T-cell (primary cell): ENCODE results near the gene IFT88. TPM values are rescaled to one million over a fixed set of nuclear protein-coding genes. Genes with fewer than 3 reads are reported as not detected.
"Not testable (repeated sequence)": the region's sequence is repeated elsewhere in the genome, so short reads cannot be mapped to it uniquely, and the experiment has no call there.

ENCODE experiments used
- ATAC-seq, 4 experiments: fragments of 200-7000 bp in 3 of 4; fragments of 150-1000 bp in 1 of 4; cut with Tn5 transposase; replicated peaks in 1 of 4; 1 replicate in 3 of 4; 2 replicates in 1 of 4; pipeline ENCODE4 v1.10.0; 2021; ENCODE audit warnings: moderate library complexity in 3 of 4, mild to moderate bottlenecking in 2 of 4, moderate number of reproducible peaks in 1 of 4
- CTCF ChIA-PET, 2 donors: fragments of 300-600 bp; sonication (Branson Sonifier 250); formaldehyde crosslinking; loops; one replicate each; lab custom pipeline; 2022; ENCODE audit warnings: antibody characterized with exemption in 2 of 2; lab: Charles Lee
- POLR2A ChIA-PET, 2 donors: fragments of 300-600 bp; sonication (Branson Sonifier 250); formaldehyde crosslinking; loops; one replicate each; lab custom pipeline; 2022; ENCODE audit warnings: antibody characterized with exemption in 2 of 2; lab: Charles Lee
- DNase-seq, 35 experiments: peaks; one replicate each; pipeline versions ENCODE4 v3.0.0 to v3.0.0-alpha.2; 2013 to 2023
- H3K27ac ChIP-seq: one replicate; pipeline ENCODE4 v1.5.1; 2013; ENCODE audit warnings: low read length
- H3K27me3 ChIP-seq, 2 experiments: replicated peaks in 1 of 2; 1 replicate in 1 of 2; 2 replicates in 1 of 2; pipeline versions ENCODE4 v1.6.1 to v1.7.0; 2013; ENCODE audit warnings: low read length in 1 of 2, mixed read lengths in 1 of 2; ENCODE audit not compliant: control insufficient read depth in 2 of 2, insufficient read depth in 2 of 2; ENCODE audit errors: extremely low read depth in 1 of 2
- H3K36me3 ChIP-seq, 2 donors: 1 replicate in 1 of 2; 2 replicates in 1 of 2; pipeline versions ENCODE4 v1.6.1 to v1.7.0; 2013; ENCODE audit warnings: low read length in 1 of 2; ENCODE audit not compliant: control insufficient read depth in 2 of 2, insufficient read depth in 1 of 2; ENCODE audit errors: extremely low read depth in 1 of 2
- H3K4me1 ChIP-seq, 2 experiments: 1 replicate in 1 of 2; 2 replicates in 1 of 2; pipeline versions ENCODE4 v1.6.1 to v1.7.0; 2013; ENCODE audit warnings: low read length in 2 of 2, mixed read lengths in 1 of 2; ENCODE audit not compliant: insufficient read depth in 2 of 2, control insufficient read depth in 1 of 2; ENCODE audit errors: extremely low read depth in 1 of 2
- H3K4me3 ChIP-seq, 2 donors: 1 replicate in 1 of 2; 2 replicates in 1 of 2; pipeline versions ENCODE4 v1.5.1 to v1.7.0; 2013; ENCODE audit warnings: mild to moderate bottlenecking in 2 of 2, low read length in 1 of 2, moderate library complexity in 1 of 2; ENCODE audit not compliant: control insufficient read depth in 1 of 2; ENCODE audit errors: extremely low read depth in 1 of 2
- H3K9me3 ChIP-seq: 2 replicates; pipeline ENCODE4 v1.7.0; 2013
- H3K27ac Mint-ChIP-seq, 2 donors: one replicate each; pipeline ENCODE4 v1.8.0; 2020 to 2021; ENCODE audit warnings: mild to moderate bottlenecking in 2 of 2, mixed read lengths in 2 of 2
- H3K27me3 Mint-ChIP-seq, 2 donors: one replicate each; pipeline ENCODE4 v1.8.0; 2021 to 2022; ENCODE audit warnings: mixed read lengths in 2 of 2
- H3K36me3 Mint-ChIP-seq: one replicate; pipeline ENCODE4 v1.8.0; 2021; ENCODE audit warnings: mixed read lengths
- H3K4me1 Mint-ChIP-seq, 3 donors: one replicate each; pipeline ENCODE4 v1.8.0; 2020 to 2022; ENCODE audit warnings: mixed read lengths in 3 of 3, mild to moderate bottlenecking in 1 of 3
- H3K4me3 Mint-ChIP-seq, 3 donors: one replicate each; pipeline ENCODE4 v1.8.0; 2020 to 2022; ENCODE audit warnings: mild to moderate bottlenecking in 3 of 3, mixed read lengths in 3 of 3, moderate library complexity in 3 of 3
- H3K9me3 Mint-ChIP-seq, 3 donors: one replicate each; pipeline ENCODE4 v1.8.0; 2020 to 2022; ENCODE audit warnings: mixed read lengths in 3 of 3
- WGBS: methylation state at CpG from one replicate; pipeline ENCODE4 v1.1.5; 2013; ENCODE audit warnings: missing lambda C conversion rate; ENCODE audit not compliant: insufficient coverage; 5-methylcytosine and 5-hydroxymethylcytosine counted together
- total RNA-seq, 35 experiments: library from RNA in 6 of 35; stranded (reverse) in 6 of 35; fragments of 120-200 nt in 1 of 35; gene quantifications; one replicate each; pipeline versions ENCODE4 v1.2.1 to v1.2.4 and lab custom pipeline; 2013 to 2026

Gene IFT88
- total RNA-seq, 5 donors from 2014 or later (not counting 1 experiment from before 2014, with no cell fraction given), result 7.6 to 9.8 (median 8.6) TPM

DNA sequence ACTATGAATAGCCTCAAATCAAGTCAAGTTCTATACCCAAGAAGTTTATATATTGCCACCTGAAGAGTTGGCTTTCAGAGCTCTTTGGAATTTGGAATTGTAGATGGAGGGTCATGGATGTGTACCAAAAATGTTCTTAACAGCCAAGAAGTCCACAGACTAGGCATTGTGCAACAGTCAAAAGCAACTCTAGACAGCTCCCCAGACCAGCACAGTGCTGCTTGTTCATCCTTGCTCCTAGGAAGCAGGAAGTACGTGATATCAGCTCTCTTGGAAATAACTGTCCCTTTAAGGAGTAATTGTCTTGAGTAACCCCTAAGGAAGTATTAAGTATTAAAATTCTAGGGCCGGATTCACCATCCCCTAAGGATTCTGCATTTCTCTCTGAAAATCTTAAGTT lies 105.8 kb downstream of the IFT88 start:
- H3K4me3 Mint-ChIP-seq, result no peak overlapping the region
- no peak for DNase-seq
- Histone ChIP-seq H3K4me1 (peaks cover 0 to 12% of the 10 kb centered on the region in 2 experiments), H3K4me3 (no peak overlapping the region), H3K27ac (no peak overlapping the region), H3K9me3 (no peaks in the 10 kb centered on the region), H3K36me3 (peaks cover 0 to 9% of the 10 kb centered on the region in 2 donors), H3K27me3 (no peaks in the 10 kb centered on the region)
- peaks cover 0 to 1% (median 0%) of the 10 kb centered on the region in 3 donors for H3K4me1 Mint-ChIP-seq
- CTCF ChIA-PET, result no interaction called here
- H3K27ac Mint-ChIP-seq, result no peak overlapping the region
- H3K36me3 Mint-ChIP-seq, result peaks cover 40% of the 10 kb centered on the region
- no CpG with 5 or more reads among the region's 2 CpGs for WGBS
- POLR2A ChIA-PET, result no interaction called here
- no peak for ATAC-seq
- H3K9me3 Mint-ChIP-seq, result no peaks in the 10 kb centered on the region
- no peaks in the 10 kb centered on the region for H3K27me3 Mint-ChIP-seq

DNA sequence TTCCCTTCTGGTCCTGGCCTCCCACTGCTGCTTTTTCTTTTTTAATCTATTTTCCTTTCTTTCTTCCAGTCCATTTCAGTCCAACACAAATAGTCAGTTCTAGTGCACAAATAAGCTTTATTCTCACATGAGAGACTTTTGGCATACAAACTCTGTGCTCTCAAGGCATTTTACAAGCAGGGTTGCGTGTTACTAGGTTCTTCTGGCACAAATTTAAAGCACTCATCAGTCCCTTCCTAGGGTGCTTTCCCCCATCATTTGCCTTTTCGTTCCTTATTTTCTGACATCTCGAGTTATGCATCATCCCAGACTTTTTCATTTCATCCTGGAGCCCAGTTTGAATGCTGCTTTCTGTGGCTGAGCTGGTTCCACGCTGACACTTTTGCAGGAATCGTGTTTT lies 106.8 kb downstream of the IFT88 start:
- no peak overlapping the region for H3K4me3 ChIP-seq
- H3K27ac ChIP-seq, result no peak overlapping the region
- ATAC-seq (no peak), DNase-seq (no peak)
- H3K27me3 ChIP-seq, result no peaks in the 10 kb centered on the region
- no peaks in the 10 kb centered on the region for H3K9me3 ChIP-seq
- peaks cover 0 to 1% (median 0%) of the 10 kb centered on the region in 3 donors for H3K4me1 Mint-ChIP-seq
- H3K9me3 Mint-ChIP-seq, result no peaks in the 10 kb centered on the region
- peaks cover 40% of the 10 kb centered on the region for H3K36me3 Mint-ChIP-seq
- no peak overlapping the region for H3K4me3 Mint-ChIP-seq
- no peak overlapping the region for H3K27ac Mint-ChIP-seq
- ChIA-PET POLR2A (no interaction called here), CTCF (interaction anchor here (0.6 to 0.9 kb wide), 2 partner anchors 181 to 495 kb away, joined by 4 to 5 read pairs; no protein-coding TSS in a partner anchor)
- no peaks in the 10 kb centered on the region for H3K27me3 Mint-ChIP-seq
- H3K36me3 ChIP-seq, result peaks cover 0 to 9% of the 10 kb centered on the region in 2 donors
- 94% methylated on average over 5 of the region's 5 CpGs for WGBS
- H3K4me1 ChIP-seq, result peaks cover 0 to 5% of the 10 kb centered on the region in 2 experiments

DNA sequence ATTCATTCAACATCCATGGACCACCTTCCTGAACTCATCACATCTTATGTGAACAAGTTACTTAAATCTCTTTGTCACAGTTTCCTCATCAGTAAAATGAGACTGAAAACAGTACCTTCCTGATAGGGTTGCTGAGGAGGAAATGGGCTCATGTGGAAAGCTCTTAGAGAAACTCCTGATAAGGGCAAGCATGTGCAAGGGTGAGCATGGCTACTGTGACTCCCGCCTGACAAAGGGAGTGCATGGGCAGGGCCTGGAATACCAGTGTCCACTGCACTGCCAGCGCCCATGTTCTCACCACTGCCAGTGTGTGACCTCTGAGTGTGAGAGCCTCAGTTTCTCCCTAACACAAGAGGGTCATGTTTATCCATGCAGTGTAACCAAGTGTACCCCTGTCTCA lies 109.3 kb downstream of the IFT88 start:
- CTCF ChIA-PET, result no interaction called here
- peaks cover 51% of the 10 kb centered on the region for H3K36me3 Mint-ChIP-seq
- ATAC-seq, result no peak

DNA sequence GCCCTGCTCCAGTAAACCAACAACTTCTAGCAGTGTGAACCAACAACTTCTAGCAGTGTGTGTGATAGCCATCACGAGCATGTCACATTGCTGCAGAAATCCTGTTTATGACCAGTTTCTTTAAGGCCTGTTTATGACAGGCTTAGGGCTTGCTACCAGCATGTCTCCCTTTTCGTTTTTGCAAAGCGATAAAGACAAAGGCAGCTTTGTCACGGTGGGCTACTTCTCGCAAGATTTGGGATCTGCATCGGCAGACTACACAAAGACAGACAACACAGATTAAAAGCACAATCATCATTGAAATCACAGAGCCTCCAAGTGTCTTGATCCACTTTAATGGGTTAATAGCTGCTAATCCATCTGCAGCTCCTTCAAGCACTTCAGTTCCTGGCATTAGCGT lies 111.6 kb downstream of the IFT88 start:
- H3K9me3 Mint-ChIP-seq, H3K4me3 Mint-ChIP-seq, ATAC-seq, H3K27me3 Mint-ChIP-seq, H3K36me3 ChIP-seq, H3K9me3 ChIP-seq, CTCF ChIA-PET, H3K27me3 ChIP-seq, POLR2A ChIA-PET, H3K4me3 ChIP-seq, H3K4me1 Mint-ChIP-seq, H3K27ac ChIP-seq, DNase-seq, H3K4me1 ChIP-seq, H3K27ac Mint-ChIP-seq: not testable (repeated sequence)
- H3K36me3 Mint-ChIP-seq, result peaks cover 40% of the 10 kb centered on the region
- WGBS, result 94% methylated on average over 6 of the region's 7 CpGs

More for the DNA sequence above, 109.3 kb downstream of the IFT88 start:
- no peaks in the 10 kb centered on the region for H3K27me3 ChIP-seq
- H3K4me1 ChIP-seq, result no peaks in the 10 kb centered on the region
- no peak for DNase-seq
- 90% methylated on average over 2 of the region's 2 CpGs for WGBS
- no peaks in the 10 kb centered on the region for H3K4me1 Mint-ChIP-seq
- H3K9me3 Mint-ChIP-seq, result no peaks in the 10 kb centered on the region
- no peak overlapping the region for H3K4me3 Mint-ChIP-seq
- POLR2A ChIA-PET, result interaction anchor here in 1 of 2 donors (0.5 to 0.6 kb wide), 2 partner anchors 34 to 838 kb away, joined by 3 read pairs; no protein-coding TSS in a partner anchor
- no peak overlapping the region for H3K27ac ChIP-seq
- H3K36me3 ChIP-seq, result peaks cover 0 to 9% of the 10 kb centered on the region in 2 donors
- no peaks in the 10 kb centered on the region for H3K9me3 ChIP-seq
- no peaks in the 10 kb centered on the region for H3K27me3 Mint-ChIP-seq
- H3K27ac Mint-ChIP-seq, result no peak overlapping the region
- H3K4me3 ChIP-seq, result no peak overlapping the region

DNA sequence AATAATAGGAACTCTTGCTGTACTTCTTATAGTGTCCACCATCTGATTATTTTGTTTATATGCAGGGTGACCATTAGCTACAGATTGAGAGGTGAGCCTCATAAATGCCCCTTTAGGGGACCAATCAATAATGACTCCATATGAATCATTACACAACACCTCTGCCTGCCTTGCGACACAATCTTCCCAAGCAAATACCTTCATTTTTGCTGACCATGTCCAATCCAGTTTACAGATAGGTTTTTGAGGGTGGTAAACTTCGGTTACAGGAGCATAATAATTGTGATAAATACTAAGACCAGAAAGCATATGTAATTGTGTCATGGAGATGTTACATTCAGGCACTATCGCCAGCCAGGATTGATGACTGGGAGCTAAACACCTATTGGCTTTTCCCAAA lies 112.9 kb downstream of the IFT88 start:
- Histone ChIP-seq H3K4me3 (no peak overlapping the region), H3K36me3 (peaks cover 0 to 2% of the 10 kb centered on the region in 2 donors), H3K4me1 (no peaks in the 10 kb centered on the region), H3K9me3 (no peaks in the 10 kb centered on the region), H3K27ac (no peak overlapping the region), H3K27me3 (no peaks in the 10 kb centered on the region)
- Mint-ChIP-seq H3K27ac (no peak overlapping the region), H3K36me3 (peaks cover 36% of the 10 kb centered on the region), H3K27me3 (no peaks in the 10 kb centered on the region), H3K9me3 (no peaks in the 10 kb centered on the region), H3K4me3 (no peak overlapping the region), H3K4me1 (no peaks in the 10 kb centered on the region)
- POLR2A ChIA-PET, result interaction anchor here in 1 of 2 donors (0.5 kb wide), 1 partner anchor 30 kb away, joined by 3 read pairs; no protein-coding TSS in a partner anchor
- ATAC-seq (no peak), DNase-seq (no peak)
- WGBS, result no CpG with 5 or more reads among the region's 3 CpGs
- CTCF ChIA-PET, result no interaction called here

DNA sequence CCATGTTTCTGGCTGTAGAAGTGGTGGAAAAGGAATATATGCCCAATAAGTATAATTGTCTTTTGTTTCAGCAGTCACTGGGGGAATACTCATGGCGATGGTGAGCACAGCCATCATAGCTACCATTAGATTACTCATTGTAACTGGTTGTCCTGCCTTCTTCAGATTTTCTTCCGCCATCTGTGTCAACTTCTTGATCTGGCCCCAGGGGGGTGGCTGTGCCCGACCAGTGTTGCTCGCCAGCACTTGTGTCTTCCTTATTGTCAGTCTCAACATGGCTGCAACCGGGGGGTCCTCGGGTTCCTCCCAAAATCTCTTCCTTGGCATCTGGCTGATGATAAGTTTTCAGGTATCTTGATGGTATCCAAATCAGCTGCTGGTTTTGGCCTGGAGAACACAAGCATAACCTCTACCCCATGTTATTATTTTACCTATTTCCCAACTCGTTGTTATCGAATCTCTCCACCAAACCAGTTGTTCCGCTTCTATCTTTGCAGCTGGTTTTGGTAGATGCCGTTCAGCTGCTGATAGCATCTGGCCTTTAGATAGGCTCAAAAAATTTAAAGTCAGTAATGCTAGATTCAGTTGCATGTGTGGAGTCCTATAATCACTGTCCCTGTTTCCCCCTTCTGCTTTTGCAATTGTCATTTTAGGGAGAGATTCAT lies 113.6 kb downstream of the IFT88 start:
- Mint-ChIP-seq H3K27ac (no peak overlapping the region), H3K36me3 (peaks cover 31% of the 10 kb centered on the region), H3K4me3 (no peak overlapping the region), H3K4me1 (no peaks in the 10 kb centered on the region), H3K27me3 (no peaks in the 10 kb centered on the region), H3K9me3 (no peaks in the 10 kb centered on the region)
- ChIA-PET CTCF (interaction anchor here in 1 of 2 donors (0.6 kb wide), 1 partner anchor 98 kb away, joined by 3 read pairs; no protein-coding TSS in a partner anchor), POLR2A (no interaction called here)
- H3K4me1 ChIP-seq, result no peaks in the 10 kb centered on the region
- no peak overlapping the region for H3K4me3 ChIP-seq
- 93% methylated on average over 4 of the region's 10 CpGs for WGBS
- DNase-seq, result no peak
- no peak overlapping the region for H3K27ac ChIP-seq
- no peak for ATAC-seq
- H3K36me3 ChIP-seq, result no peaks in the 10 kb centered on the region
- H3K9me3 ChIP-seq, result no peaks in the 10 kb centered on the region
- no peaks in the 10 kb centered on the region for H3K27me3 ChIP-seq
